GM18951 (cell line): Measurements from ENCODE around the gene KLF14.

Source experiments
- POLR2A ChIP-seq: IDR thresholded peaks from 4 replicates; pipeline ENCODE4 v1.6.1; 2011; ENCODE audit warnings: mild to moderate bottlenecking; ENCODE audit not compliant: insufficient read length, insufficient read depth; ENCODE audit errors: extremely low read depth
- in situ Hi-C: fragments of 300-500 bp; cut with MboI; formaldehyde crosslinking; loops from one replicate; pipeline ENCODE4 v1.12.0; 2022; ENCODE audit warnings: low sequenced_read_pairs, mixed read lengths, inconsistent platforms; ENCODE audit not compliant: unreplicated experiment

KLF14 gene

GRCh38 chr7:130733931-130734814, at the start of gene KLF14:
KLF14 (minus strand) TSS chr7:130734207; CDS start chr7:130734033, 174 bp downstream.
- in situ Hi-C loops = no loop called here
- TF ChIP-seq POLR2A = no peak

- in situ Hi-C loops = no loop called here
- no peak for TF ChIP-seq POLR2A
Measured at GRCh38 chr7:130781346-130781745, 47.3 kb upstream of the KLF14 start.

- in situ Hi-C loops = no loop called here
- TF ChIP-seq POLR2A = no peak
Measured at GRCh38 chr7:130777426-130777825, 43.4 kb upstream of the KLF14 start.

GRCh38 chr7:130772456-130772855, 38.4 kb upstream of the KLF14 start:
- in situ Hi-C loops = loop anchor here (25.0 kb wide), 1 partner anchor 710 kb away; the partner anchor contains the start of genes KLHDC10 and ZC3HC1

- in situ Hi-C loops = loop anchor here (25.0 kb wide), 1 partner anchor 707 kb away; the partner anchor contains the start of genes KLHDC10 and ZC3HC1
- TF ChIP-seq POLR2A = no peak
Measured at GRCh38 chr7:130768854-130769253, 34.8 kb upstream of the KLF14 start.

- in situ Hi-C loops = loop anchor here (25.0 kb wide), 1 partner anchor 702 kb away; the partner anchor contains the start of genes KLHDC10 and ZC3HC1
Measured at GRCh38 chr7:130764569-130764968, 30.6 kb upstream of the KLF14 start.

GRCh38 chr7:130758429-130759056, 24.5 kb upstream of the KLF14 start:
- TF ChIP-seq POLR2A = no peak
- in situ Hi-C loops = loop anchor here (25.0 kb wide), 1 partner anchor 696 kb away; the partner anchor contains the start of genes KLHDC10 and ZC3HC1

- TF ChIP-seq POLR2A = no peak
- in situ Hi-C loops = loop anchor here (25.0 kb wide), 1 partner anchor 694 kb away; the partner anchor contains the start of genes KLHDC10 and ZC3HC1
Measured at GRCh38 chr7:130756316-130756715, 22.3 kb upstream of the KLF14 start.

GRCh38 chr7:130752424-130752823, 18.4 kb upstream of the KLF14 start:
- no peak for TF ChIP-seq POLR2A
- in situ Hi-C loops = loop anchor here (25.0 kb wide), 1 partner anchor 690 kb away; the partner anchor contains the start of genes KLHDC10 and ZC3HC1

GRCh38 chr7:130750755-130751154, 16.7 kb upstream of the KLF14 start:
- TF ChIP-seq POLR2A = no peak
- in situ Hi-C loops = loop anchor here (25.0 kb wide), 1 partner anchor 688 kb away; the partner anchor contains the start of genes KLHDC10 and ZC3HC1

- in situ Hi-C loops = no loop called here
- TF ChIP-seq POLR2A = no peak
Measured at GRCh38 chr7:130748531-130749389, 14.8 kb upstream of the KLF14 start.

GRCh38 chr7:130741331-130741995, 7.5 kb upstream of the KLF14 start:
- in situ Hi-C loops = no loop called here
- TF ChIP-seq POLR2A = no peak
